Measurements from ENCODE around the gene PDE9A.

Gene PDE9A

DNA sequence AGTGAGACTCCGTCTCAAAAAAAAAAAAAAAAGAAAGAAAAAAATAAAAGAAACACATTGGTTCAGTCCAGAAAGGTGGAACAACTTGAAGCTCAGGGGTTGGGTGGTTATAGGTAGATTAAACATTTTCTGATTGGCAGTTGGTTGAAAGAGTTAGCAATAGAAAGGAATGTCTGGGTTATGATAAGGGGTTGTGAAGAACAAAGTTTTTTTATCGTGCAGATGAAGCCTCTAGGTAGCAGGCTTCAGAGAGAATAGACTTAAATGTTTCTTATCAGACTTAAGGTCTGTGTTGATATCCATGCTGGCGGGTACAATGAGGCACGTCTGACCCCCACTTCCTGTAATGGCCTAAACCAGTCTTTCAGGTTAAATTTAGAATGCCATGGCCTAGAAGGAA, 45.0 kb upstream of the PDE9A start:
- DNase-seq = no peak
- no peaks in the 10 kb centered on the region for H3K9me3 ChIP-seq (replicated peaks; ENCODE audit: insufficient read depth, low read length)
- no peaks in the 10 kb centered on the region for H3K4me1 ChIP-seq (ENCODE audit: low read length)

DNA sequence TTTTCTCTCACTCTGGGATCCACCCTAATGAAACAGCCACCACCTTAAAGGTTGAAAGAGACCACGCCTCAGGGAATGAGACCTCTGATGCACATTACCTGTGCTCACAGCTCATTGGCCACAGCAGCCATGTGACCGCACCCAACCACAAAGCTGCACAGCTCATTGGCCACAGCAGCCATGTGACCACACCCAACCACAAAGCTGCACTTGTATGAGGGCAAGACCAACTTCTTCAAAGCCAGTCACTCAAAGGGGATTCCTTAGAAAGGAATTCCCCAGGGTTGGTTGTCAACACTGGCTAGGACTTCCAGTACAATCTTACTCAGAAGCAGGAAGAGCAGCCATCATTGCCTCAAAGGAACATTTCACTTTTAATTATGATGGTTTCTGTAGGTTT, 43.6 kb upstream of the PDE9A start:
- Histone ChIP-seq H2AFZ (ENCODE audit: low read length) (no peak overlapping the region), H3K4me1 (ENCODE audit: low read length) (no peaks in the 10 kb centered on the region), H3K4me3 (ENCODE audit: low read length) (no peak overlapping the region), H3K9me2 (replicated peaks; ENCODE audit: insufficient read depth, low read length) (no peaks in the 10 kb centered on the region), H3K9me3 (replicated peaks; ENCODE audit: insufficient read depth, low read length) (no peaks in the 10 kb centered on the region), H3K27me3 (replicated peaks; ENCODE audit: insufficient read depth, low read length) (peaks cover 94% of the 10 kb centered on the region), H3K79me2 (ENCODE audit: low read length) (no peaks in the 10 kb centered on the region), H3K4me2 (ENCODE audit: low read depth, low read length) (no peak overlapping the region), H4K20me1 (ENCODE audit: insufficient read depth, low read length) (no peaks in the 10 kb centered on the region), H3K9ac (ENCODE audit: low read length) (no peak overlapping the region), H3F3A (ENCODE audit: insufficient read depth, low read length) (no peaks in the 10 kb centered on the region), H3K27ac (ENCODE audit: low read length) (no peak overlapping the region), H3K36me3 (replicated peaks; ENCODE audit: insufficient read depth, low read length) (no peaks in the 10 kb centered on the region)
- no peak for DNase-seq
- TF ChIP-seq EZH2 (optimal IDR thresholded peaks at IDR 0.05; ENCODE audit: low read depth, low read length) (no peak), EZH2phosphoT487 (IDR thresholded peaks at IDR 0.05; ENCODE audit: low read length) (no peak)
- TF ChIP-seq, protein P1, sequence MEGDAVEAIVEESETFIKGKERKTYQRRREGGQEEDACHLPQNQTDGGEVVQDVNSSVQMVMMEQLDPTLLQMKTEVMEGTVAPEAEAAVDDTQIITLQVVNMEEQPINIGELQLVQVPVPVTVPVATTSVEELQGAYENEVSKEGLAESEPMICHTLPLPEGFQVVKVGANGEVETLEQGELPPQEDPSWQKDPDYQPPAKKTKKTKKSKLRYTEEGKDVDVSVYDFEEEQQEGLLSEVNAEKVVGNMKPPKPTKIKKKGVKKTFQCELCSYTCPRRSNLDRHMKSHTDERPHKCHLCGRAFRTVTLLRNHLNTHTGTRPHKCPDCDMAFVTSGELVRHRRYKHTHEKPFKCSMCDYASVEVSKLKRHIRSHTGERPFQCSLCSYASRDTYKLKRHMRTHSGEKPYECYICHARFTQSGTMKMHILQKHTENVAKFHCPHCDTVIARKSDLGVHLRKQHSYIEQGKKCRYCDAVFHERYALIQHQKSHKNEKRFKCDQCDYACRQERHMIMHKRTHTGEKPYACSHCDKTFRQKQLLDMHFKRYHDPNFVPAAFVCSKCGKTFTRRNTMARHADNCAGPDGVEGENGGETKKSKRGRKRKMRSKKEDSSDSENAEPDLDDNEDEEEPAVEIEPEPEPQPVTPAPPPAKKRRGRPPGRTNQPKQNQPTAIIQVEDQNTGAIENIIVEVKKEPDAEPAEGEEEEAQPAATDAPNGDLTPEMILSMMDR (IDR thresholded peaks at IDR 0.05; ENCODE audit: low read length) = no peak

More for the DNA sequence above, 45.0 kb upstream of the PDE9A start:
- Histone ChIP-seq H3F3A (ENCODE audit: insufficient read depth, low read length) (no peaks in the 10 kb centered on the region), H4K20me1 (ENCODE audit: insufficient read depth, low read length) (no peaks in the 10 kb centered on the region), H3K36me3 (replicated peaks; ENCODE audit: insufficient read depth, low read length) (no peaks in the 10 kb centered on the region), H3K4me2 (ENCODE audit: low read depth, low read length) (no peak overlapping the region), H3K9ac (ENCODE audit: low read length) (no peak overlapping the region), H3K4me3 (ENCODE audit: low read length) (no peak overlapping the region), H2AFZ (ENCODE audit: low read length) (no peak overlapping the region), H3K27ac (ENCODE audit: low read length) (no peak overlapping the region), H3K27me3 (replicated peaks; ENCODE audit: insufficient read depth, low read length) (peaks cover 93% of the 10 kb centered on the region), H3K9me2 (replicated peaks; ENCODE audit: insufficient read depth, low read length) (no peaks in the 10 kb centered on the region), H3K79me2 (ENCODE audit: low read length) (no peaks in the 10 kb centered on the region)
- no peak for TF ChIP-seq EZH2phosphoT487 (IDR thresholded peaks at IDR 0.05; ENCODE audit: low read length)
- TF ChIP-seq, protein P1 (IDR thresholded peaks at IDR 0.05; ENCODE audit: low read length) = no peak
- no peak for TF ChIP-seq EZH2 (optimal IDR thresholded peaks at IDR 0.05; ENCODE audit: low read depth, low read length)

DNA sequence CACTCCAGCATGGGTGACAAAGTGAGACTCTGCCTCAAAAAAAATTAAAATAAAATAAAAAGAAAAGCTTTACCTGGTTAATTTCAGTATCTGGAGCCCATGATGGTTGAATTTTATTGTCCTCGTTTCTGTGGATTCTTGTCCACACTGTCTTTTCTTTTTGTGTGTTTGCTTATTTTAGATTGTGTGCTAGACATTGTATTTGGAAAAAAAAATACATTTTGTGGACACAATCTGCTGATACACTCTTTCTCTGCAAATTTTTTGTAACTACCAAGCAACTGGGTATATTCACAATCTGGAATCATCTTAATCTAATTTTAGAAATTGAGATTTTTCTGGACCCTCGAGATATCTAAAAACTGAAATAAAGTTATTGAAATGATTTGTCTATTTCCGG, 41.6 kb upstream of the PDE9A start:
- TF ChIP-seq EZH2phosphoT487 (IDR thresholded peaks at IDR 0.05; ENCODE audit: low read length) = no peak
- TF ChIP-seq, protein P1 (IDR thresholded peaks at IDR 0.05; ENCODE audit: low read length) = no peak
- TF ChIP-seq EZH2 (optimal IDR thresholded peaks at IDR 0.05; ENCODE audit: low read depth, low read length) = no peak
- no peak for DNase-seq
- no peaks in the 10 kb centered on the region for H3K4me1 ChIP-seq (ENCODE audit: low read length)
- H3F3A ChIP-seq (ENCODE audit: insufficient read depth, low read length) = no peaks in the 10 kb centered on the region
- no peaks in the 10 kb centered on the region for H3K9me3 ChIP-seq (replicated peaks; ENCODE audit: insufficient read depth, low read length)
- H3K9me2 ChIP-seq (replicated peaks; ENCODE audit: insufficient read depth, low read length) = no peaks in the 10 kb centered on the region
- H3K27me3 ChIP-seq (replicated peaks; ENCODE audit: insufficient read depth, low read length) = peaks cover 93% of the 10 kb centered on the region
- no peaks in the 10 kb centered on the region for H3K36me3 ChIP-seq (replicated peaks; ENCODE audit: insufficient read depth, low read length)
- no peak overlapping the region for H3K9ac ChIP-seq (ENCODE audit: low read length)
- no peak overlapping the region for H3K4me2 ChIP-seq (ENCODE audit: low read depth, low read length)
- H3K27ac ChIP-seq (ENCODE audit: low read length) = no peak overlapping the region
- H2AFZ ChIP-seq (ENCODE audit: low read length) = no peak overlapping the region
- H4K20me1 ChIP-seq (ENCODE audit: insufficient read depth, low read length) = no peaks in the 10 kb centered on the region
- no peak overlapping the region for H3K4me3 ChIP-seq (ENCODE audit: low read length)
- H3K79me2 ChIP-seq (ENCODE audit: low read length) = no peaks in the 10 kb centered on the region
